Keratinocyte (primary cell): ENCODE data around the gene CDC14A. TPM values are rescaled to one million over a fixed set of nuclear protein-coding genes. Genes with fewer than 3 reads are reported as not detected.

Experiments used
- DNase-seq: peaks from one replicate; pipeline ENCODE4 v3.0.0-alpha.2; 2011; ENCODE audit warnings: low read depth, missing footprints, low spot score
- FAIRE-seq: peaks from 2 replicates; lab custom pipeline; 2011; peaks lifted over from hg19 to GRCh38; lab: Jason Lieb, UNC
- H2AFZ ChIP-seq: 2 replicates; pipeline ENCODE4 v1.6.0; 2012; ENCODE audit warnings: low read length, control low read depth, inconsistent platforms; ENCODE audit not compliant: control insufficient read depth
- H3K27ac ChIP-seq: 2 replicates; pipeline ENCODE4 v1.5.1; 2011; ENCODE audit warnings: low read length; ENCODE audit not compliant: control insufficient read depth, insufficient read depth
- H3K27me3 ChIP-seq: 3 replicates; pipeline ENCODE4 v1.6.0; 2011; ENCODE audit warnings: low read length; ENCODE audit not compliant: control insufficient read depth, insufficient read depth; ENCODE audit errors: extremely low read depth
- H3K36me3 ChIP-seq, 2 experiments: 2 replicates in 1 of 2; 3 replicates in 1 of 2; pipeline ENCODE4 v1.5.1; 2011; ENCODE audit warnings: low read length in 2 of 2, mild to moderate bottlenecking in 1 of 2; ENCODE audit not compliant: control insufficient read depth in 2 of 2, insufficient read depth in 2 of 2; ENCODE audit errors: extremely low read depth in 1 of 2
- H3K4me1 ChIP-seq: 3 replicates; pipeline ENCODE4 v1.5.1; 2011; ENCODE audit warnings: low read length; ENCODE audit not compliant: control insufficient read depth, insufficient read depth; ENCODE audit errors: extremely low read depth
- H3K4me2 ChIP-seq: 3 replicates; pipeline ENCODE4 v1.6.0; 2011; ENCODE audit warnings: low read depth, low read length; ENCODE audit not compliant: control insufficient read depth, insufficient read depth; ENCODE audit errors: extremely low read depth
- H3K4me3 ChIP-seq, 3 experiments: fragments of 200-600 bp in 1 of 3; sonication (generic) in 1 of 3; 2 replicates in 2 of 3; 3 replicates in 1 of 3; pipeline ENCODE4 v1.5.1; 2011 to 2016; ENCODE audit warnings: low read length in 3 of 3, mild to moderate bottlenecking in 3 of 3, control low read depth in 2 of 3, inconsistent platforms in 1 of 3, low read depth in 1 of 3, mixed read lengths in 1 of 3, mixed run types in 1 of 3, moderate library complexity in 1 of 3; ENCODE audit not compliant: control insufficient read depth in 2 of 3, insufficient read depth in 2 of 3; ENCODE audit errors: extremely low read depth in 1 of 3
- H3K79me2 ChIP-seq: 2 replicates; pipeline ENCODE4 v1.6.0; 2012; ENCODE audit warnings: low read length; ENCODE audit not compliant: control insufficient read depth, insufficient read depth
- H3K9ac ChIP-seq: 3 replicates; pipeline ENCODE4 v1.6.0; 2011; ENCODE audit warnings: low read length; ENCODE audit not compliant: control insufficient read depth, insufficient read depth; ENCODE audit errors: extremely low read depth
- H3K9me1 ChIP-seq: 3 replicates; pipeline ENCODE4 v1.6.0; 2011; ENCODE audit warnings: low read length; ENCODE audit not compliant: control insufficient read depth, insufficient read depth; ENCODE audit errors: extremely low read depth
- H3K9me3 ChIP-seq: 2 replicates; pipeline ENCODE4 v1.5.1; 2012; ENCODE audit warnings: low read depth, low read length; ENCODE audit not compliant: control insufficient read depth
- H4K20me1 ChIP-seq: 3 replicates; pipeline ENCODE4 v1.6.0; 2011; ENCODE audit warnings: low read length; ENCODE audit not compliant: control insufficient read depth, insufficient read depth; ENCODE audit errors: extremely low read depth
- CTCF ChIP-seq, 3 experiments: IDR thresholded peaks in 1 of 3; conservative IDR thresholded peaks in 1 of 3; optimal IDR thresholded peaks in 1 of 3; 2 replicates in 2 of 3; 3 replicates in 1 of 3; pipeline versions ENCODE3 to v1.5.1; 2011; ENCODE audit warnings: low read length in 3 of 3, mild to moderate bottlenecking in 3 of 3, moderate library complexity in 2 of 3, control low read depth in 1 of 3, inconsistent platforms in 1 of 3; ENCODE audit not compliant: insufficient read depth in 2 of 3; ENCODE audit errors: extremely low read depth in 1 of 3
- EZH2 ChIP-seq: IDR thresholded peaks from one replicate; pipeline ENCODE4 v1.6.1; 2012; ENCODE audit warnings: inconsistent platforms, mild to moderate bottlenecking, low read length, moderate library complexity
- dilution Hi-C: fragments of 300-500 bp; cut with MboI; formaldehyde crosslinking; loops from one replicate; pipeline ENCODE4 v1.7.0; 2020; ENCODE audit warnings: low sequenced_read_pairs; ENCODE audit not compliant: extremely low pct_ligation_motif_present
- polyA plus RNA-seq, 5 experiments: library from polyadenylated mRNA; depleted of rRNA in 3 of 5; stranded (reverse) in 3 of 5; stranded (forward) in 1 of 5; unstranded in 1 of 5; fragments of >200 nt; gene quantifications; 1 replicate in 1 of 5; 2 replicates in 3 of 5; 3 replicates in 1 of 5; pipeline versions ENCODE4 v1.2.1 to v1.2.3, GENCODE V29; 2011 to 2012; ENCODE audit warnings: missing spikeins in 2 of 5, low read depth in 1 of 5, low replicate concordance in 1 of 5

Gene CDC14A
- polyA plus RNA-seq, 1 donor (not counting 4 experiments of a cell fraction or from before 2014, with no cell fraction given) = 2.2 TPM

GRCh38 chr1:100518023-100518422 lies 165.7 kb downstream of the CDC14A start:
- Histone ChIP-seq H3K4me3 (no peak overlapping the region), H3K36me3 (no peaks in the 10 kb centered on the region), H3K27me3 (no peaks in the 10 kb centered on the region), H3K79me2 (no peaks in the 10 kb centered on the region), H3K9me1 (no peaks in the 10 kb centered on the region), H3K4me1 (no peaks in the 10 kb centered on the region), H3K27ac (no peak overlapping the region), H3K4me2 (no peak overlapping the region), H3K9ac (no peak overlapping the region), H3K9me3 (no peaks in the 10 kb centered on the region), H4K20me1 (no peaks in the 10 kb centered on the region), H2AFZ (no peak overlapping the region)
- no peak for TF ChIP-seq CTCF (optimal IDR thresholded peaks at IDR 0.05 in 1 of 3, IDR thresholded peaks at IDR 0.05 in 1 of 3, conservative IDR thresholded peaks at IDR 0.05 in 1 of 3; ENCODE audit: extremely low read depth in 1 of 3, insufficient read depth in 2 of 3, low read length in 3 of 3)
- TF ChIP-seq EZH2 = no peak
- DNase-seq (no peak), FAIRE-seq (no peak)
- dilution Hi-C loops = no loop called here

- dilution Hi-C loops = no loop called here
- TF ChIP-seq EZH2 (no peak), CTCF (optimal IDR thresholded peaks at IDR 0.05 in 1 of 3, IDR thresholded peaks at IDR 0.05 in 1 of 3, conservative IDR thresholded peaks at IDR 0.05 in 1 of 3; ENCODE audit: extremely low read depth in 1 of 3, insufficient read depth in 2 of 3, low read length in 3 of 3) (no peak)
- Histone ChIP-seq H3K4me1 (no peaks in the 10 kb centered on the region), H3K27ac (no peak overlapping the region), H2AFZ (no peak overlapping the region), H3K9me1 (no peaks in the 10 kb centered on the region), H3K27me3 (peaks cover 3% of the 10 kb centered on the region), H3K4me3 (no peak overlapping the region), H3K9me3 (no peaks in the 10 kb centered on the region), H3K79me2 (no peaks in the 10 kb centered on the region), H3K36me3 (no peaks in the 10 kb centered on the region), H3K9ac (no peak overlapping the region), H3K4me2 (no peak overlapping the region), H4K20me1 (no peaks in the 10 kb centered on the region)
- DNase-seq (no peak), FAIRE-seq (no peak)
Measured at GRCh38 chr1:100523038-100523652, 170.8 kb downstream of the CDC14A start.
